NAMALWA (cell line): Measurements from ENCODE around the gene BCAP29.
A peak's percentile ranks its signal among the peaks of the same experiment; 100 is the strongest.
"Not testable (repeated sequence)": the region's sequence is repeated elsewhere in the genome, so short reads cannot be mapped to it uniquely, and the experiment has no call there.

Experiments used
- DNase-seq: peaks from one replicate; pipeline ENCODE4 v3.0.0-alpha.2; 2015; ENCODE audit warnings: low spot score

The BCAP29 gene

GRCh38 chr7:107627002-107627401 is 47.0 kb downstream of the BCAP29 start:
- DNase-seq, result no peak

GRCh38 chr7:107628461-107629064 is 48.5 kb downstream of the BCAP29 start:
- no peak for DNase-seq

- DNase-seq, result no peak
Observed at GRCh38 chr7:107630342-107630741, 50.3 kb downstream of the BCAP29 start.

DNA sequence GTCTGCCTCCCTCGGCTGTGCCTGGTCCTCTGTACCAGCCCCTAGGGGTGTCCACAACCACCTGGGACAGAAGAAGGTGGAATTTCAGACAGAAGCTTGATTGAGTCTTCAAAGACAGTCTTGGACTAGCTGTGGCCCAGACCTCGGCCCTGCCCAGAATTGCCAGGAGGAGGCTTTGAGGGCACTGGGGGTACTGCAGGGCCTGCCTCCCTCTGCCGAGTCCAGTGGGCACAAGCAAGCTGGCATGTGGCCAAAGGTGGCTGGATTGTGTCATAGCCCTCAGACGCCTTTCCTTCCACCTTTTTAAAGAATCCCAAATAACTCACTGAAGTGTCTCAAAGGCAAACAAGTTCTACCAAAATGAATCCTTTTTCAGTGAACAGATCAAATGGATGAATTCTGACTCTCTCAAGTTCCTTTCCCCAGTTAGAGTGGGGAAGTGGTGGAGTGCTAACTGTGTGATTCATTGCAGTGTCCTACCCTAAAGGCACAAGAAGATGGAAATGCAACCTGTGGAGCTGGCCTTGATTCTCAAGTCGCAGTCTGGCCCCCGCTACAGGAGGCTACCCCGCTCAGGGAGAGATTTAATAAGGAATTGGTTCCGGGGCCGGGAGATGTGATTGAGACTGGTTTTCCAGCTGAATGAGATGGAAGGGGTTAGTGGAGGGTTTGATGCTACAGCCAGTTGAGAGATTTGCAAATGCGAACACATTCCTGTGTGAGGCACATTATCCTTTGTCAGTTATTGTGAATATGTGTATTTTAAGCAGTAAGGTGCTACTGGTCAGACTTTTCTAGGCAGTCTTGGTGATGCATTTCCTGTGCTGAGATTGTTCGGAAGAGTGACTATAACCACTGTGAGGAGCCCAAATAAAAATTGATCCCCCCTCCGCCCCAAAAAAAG is 51.8 kb downstream of the BCAP29 start:
- DNase-seq, result no peak

- DNase-seq, result no peak
Observed at GRCh38 chr7:107632492-107632865, 52.4 kb downstream of the BCAP29 start.

DNA sequence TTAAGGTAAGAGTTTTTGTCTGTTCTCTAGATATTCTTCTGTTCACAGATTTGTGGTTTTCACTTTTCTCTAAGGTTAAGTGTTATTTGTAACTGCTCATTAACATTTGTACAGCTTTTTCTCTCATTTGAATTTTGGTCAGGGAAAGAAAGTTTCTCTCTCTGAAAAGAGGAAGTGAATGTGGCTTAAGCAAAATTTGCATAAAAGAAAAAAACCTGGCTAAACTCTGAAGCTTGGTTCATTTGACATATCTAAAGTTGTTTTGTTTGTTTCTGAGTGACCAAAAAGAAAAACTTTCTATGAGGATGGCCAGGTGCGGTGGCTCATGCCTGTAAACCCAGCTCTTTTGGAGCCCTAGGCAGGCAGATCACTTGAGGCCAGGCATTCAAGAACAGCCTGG is 58.5 kb downstream of the BCAP29 start:
- DNase-seq, result peak; percentile 94

- not testable (repeated sequence) for DNase-seq
Observed at GRCh38 chr7:107639070-107639469, 59.0 kb downstream of the BCAP29 start.

- no peak for DNase-seq
Observed at GRCh38 chr7:107641676-107642075, 61.6 kb downstream of the BCAP29 start.

GRCh38 chr7:107642501-107642900 is 62.5 kb downstream of the BCAP29 start:
- DNase-seq, result no peak

GRCh38 chr7:107643407-107643806 is 63.4 kb downstream of the BCAP29 start:
- DNase-seq, result no peak

- DNase-seq, result no peak
Observed at GRCh38 chr7:107643938-107644308, 63.9 kb downstream of the BCAP29 start.

DNA sequence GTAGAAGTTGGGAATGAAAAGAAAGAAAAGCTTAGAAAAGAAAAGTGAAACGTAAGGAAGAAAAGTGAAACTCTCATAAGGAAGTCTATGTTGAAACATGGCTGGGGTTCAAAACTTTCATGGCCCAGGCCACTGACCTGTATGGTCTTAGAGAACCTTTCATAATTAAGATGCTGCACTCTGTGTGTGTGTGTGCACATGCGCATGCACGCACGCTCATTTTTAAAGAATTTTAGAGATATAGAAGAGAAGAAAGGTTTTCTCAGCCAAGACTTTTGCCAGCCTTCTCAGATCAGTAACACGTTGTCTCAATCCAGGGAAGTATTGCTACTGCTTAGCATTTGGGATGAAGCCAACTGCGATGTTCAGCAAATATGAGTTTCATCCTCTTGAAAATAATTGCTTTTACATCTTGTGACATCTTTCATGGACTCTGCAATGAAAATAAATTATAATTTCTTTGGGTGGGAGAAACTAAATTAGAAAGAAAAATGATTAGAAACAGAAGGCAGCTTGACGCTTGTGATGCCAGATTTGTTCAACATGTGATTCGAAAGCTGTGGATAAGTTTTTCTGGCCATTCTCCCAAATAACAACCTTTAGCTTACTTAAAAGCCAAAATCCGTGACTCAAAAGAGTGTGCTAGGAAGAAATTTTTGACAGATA is 64.4 kb downstream of the BCAP29 start:
- no peak for DNase-seq

GRCh38 chr7:107652642-107653041 is 72.6 kb downstream of the BCAP29 start:
- no peak for DNase-seq

DNA sequence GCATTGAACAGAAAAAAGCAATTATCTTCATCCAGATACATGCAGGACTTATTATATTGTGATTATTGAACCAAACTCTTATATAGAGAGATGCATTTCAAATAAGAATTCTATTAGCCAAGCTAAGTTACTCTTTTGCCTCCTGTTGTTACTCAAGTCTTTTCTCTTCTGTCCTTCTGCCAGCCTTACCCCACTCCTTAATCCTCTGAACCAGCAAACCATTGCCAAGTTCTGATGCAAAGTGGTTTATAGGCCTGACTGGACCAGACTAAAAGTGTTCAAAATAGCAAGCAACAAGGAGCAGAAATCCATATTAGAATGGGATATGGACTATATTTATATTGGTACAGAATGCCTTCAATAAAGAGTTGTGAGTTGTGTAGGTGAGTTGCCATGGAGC is 78.4 kb downstream of the BCAP29 start:
- DNase-seq, result no peak

DNA sequence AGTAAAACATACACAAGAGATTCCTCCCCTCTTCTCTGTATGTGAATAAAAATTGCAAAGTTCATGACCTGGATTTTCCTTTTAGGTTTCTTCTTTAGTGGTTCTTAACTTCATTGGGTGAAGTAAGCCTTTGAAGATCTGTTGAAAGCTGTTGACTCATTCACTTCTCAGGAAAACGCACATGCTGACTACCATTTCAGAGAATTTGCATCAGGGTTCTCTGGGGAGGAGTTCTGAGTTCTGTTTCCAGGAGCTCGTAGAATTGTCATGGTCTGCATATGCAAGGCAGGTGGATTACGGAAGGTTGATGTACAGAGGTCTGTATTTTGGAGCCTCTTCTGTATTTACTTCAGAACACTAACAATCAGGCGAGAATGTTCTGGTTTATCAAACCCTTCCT is 79.6 kb downstream of the BCAP29 start:
- peak; percentile 61 for DNase-seq

- DNase-seq, result no peak
Observed at GRCh38 chr7:107660381-107661080, 80.5 kb downstream of the BCAP29 start, which contains the start of gene SLC26A4. Gene SLC26A4 (plus strand): TSS chr7:107660828. CDS start chr7:107661642, 814 bp downstream.

GRCh38 chr7:107661081-107661864 is 81.2 kb downstream of the BCAP29 start:
- no peak for DNase-seq

- DNase-seq, result no peak
Observed at GRCh38 chr7:107661865-107662379, 81.9 kb downstream of the BCAP29 start.

GRCh38 chr7:107663196-107663595 is 83.2 kb downstream of the BCAP29 start:
- DNase-seq, result no peak

DNA sequence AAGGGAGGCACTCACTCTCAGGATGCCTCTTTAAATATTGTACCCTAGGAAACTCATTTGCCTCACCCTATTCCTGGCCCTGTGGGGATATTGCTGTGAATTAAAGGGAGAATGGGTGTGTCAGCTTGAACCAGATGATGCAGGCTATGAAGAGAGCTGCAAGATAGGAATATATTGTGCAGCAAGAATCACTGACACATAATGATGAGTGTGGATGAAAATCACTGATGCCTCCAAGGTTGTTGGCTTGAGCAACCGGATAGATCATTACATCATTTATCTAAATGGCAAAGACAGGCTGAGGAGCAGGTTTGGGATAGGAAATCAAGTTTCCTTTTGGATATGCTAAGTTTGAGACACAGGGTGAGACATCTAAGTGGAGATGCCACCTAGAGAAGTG is 86.7 kb downstream of the BCAP29 start:
- DNase-seq, result no peak

- no peak for DNase-seq
Observed at GRCh38 chr7:107667341-107667740, 87.3 kb downstream of the BCAP29 start.
